Stimulated activated CD8-positive, alpha-beta memory T cell treated with anti-CD3 and anti-CD28 coated beads, Interleukin-2, amount 100 ng/mL, for 1 hour (primary cell): ENCODE results near the gene PRICKLE3.
A peak's percentile ranks its signal among the peaks of the same experiment; 100 is the strongest.
"Not testable (repeated sequence)": the region's sequence is repeated elsewhere in the genome, so short reads cannot be mapped to it uniquely, and the experiment has no call there.

Source experiments
- DNase-seq, 2 donors: peaks; one replicate each; pipeline ENCODE4 v3.0.0-alpha.2; 2020; ENCODE audit warnings: low read depth in 2 of 2

Gene PRICKLE3

GRCh38 chrX:49160908-49161307, 25.3 kb downstream of the PRICKLE3 start:
- DNase-seq: no peak

- DNase-seq: no peak
Observed at GRCh38 chrX:49157194-49157593, 29.0 kb downstream of the PRICKLE3 start.

GRCh38 chrX:49155900-49156837, 30.0 kb downstream of the PRICKLE3 start:
- peak; percentile 62 to 75 for DNase-seq

GRCh38 chrX:49155243-49155899, 30.8 kb downstream of the PRICKLE3 start:
- no peak for DNase-seq

- no peak for DNase-seq
Observed at GRCh38 chrX:49153467-49153866, 32.7 kb downstream of the PRICKLE3 start.

GRCh38 chrX:49149291-49149690, 36.9 kb downstream of the PRICKLE3 start:
- not testable (repeated sequence) for DNase-seq

- DNase-seq: not testable (repeated sequence)
Observed at GRCh38 chrX:49148390-49149100, 37.6 kb downstream of the PRICKLE3 start.

- DNase-seq: no peak
Observed at GRCh38 chrX:49147936-49148335, 38.2 kb downstream of the PRICKLE3 start.

GRCh38 chrX:49147282-49147681, 38.9 kb downstream of the PRICKLE3 start:
- DNase-seq: no peak

GRCh38 chrX:49143154-49143553, 43.0 kb downstream of the PRICKLE3 start:
- not testable (repeated sequence) for DNase-seq

GRCh38 chrX:49142264-49142663, 43.9 kb downstream of the PRICKLE3 start:
- not testable (repeated sequence) for DNase-seq

GRCh38 chrX:49139713-49140112, 46.5 kb downstream of the PRICKLE3 start:
- no peak for DNase-seq

- DNase-seq: no peak
Observed at GRCh38 chrX:49137492-49137891, 48.7 kb downstream of the PRICKLE3 start.

- no peak for DNase-seq
Observed at GRCh38 chrX:49133759-49134158, 52.4 kb downstream of the PRICKLE3 start.

- DNase-seq: not testable (repeated sequence)
Observed at GRCh38 chrX:49132275-49132674, 53.9 kb downstream of the PRICKLE3 start.

GRCh38 chrX:49129427-49129826, 56.7 kb downstream of the PRICKLE3 start:
- no peak for DNase-seq

GRCh38 chrX:49127742-49128258, 58.4 kb downstream of the PRICKLE3 start:
- DNase-seq: not testable (repeated sequence)
